ENCODE data around the gene DLX2. TPM values are rescaled to one million over a fixed set of nuclear protein-coding genes. Genes with fewer than 3 reads are reported as not detected.

Gene DLX2
- total RNA-seq, 4 donors from 2014 or later, result not detected

- intact Hi-C loops (cut with DNase I), result no loop called here
- no peak for TF ChIP-seq POLR2AphosphoS5 (IDR thresholded peaks at IDR 0.05)
- TF ChIP-seq POLR2A (IDR thresholded peaks at IDR 0.05; ENCODE audit: low read depth), result no peak
- TF ChIP-seq CTCF (IDR thresholded peaks at IDR 0.05), result no peak
- no peak for TF ChIP-seq EP300 (IDR thresholded peaks at IDR 0.05)
Observed at GRCh38 chr2:172129404-172129803, 26.7 kb upstream of the DLX2 start.

GRCh38 chr2:172128484-172128883 is 25.8 kb upstream of the DLX2 start:
- Histone ChIP-seq H3K36me3 (no peaks in the 10 kb centered on the region), H3K27ac (replicated peaks in 1 of 4) (no peak overlapping the region), H3K27me3 (no peaks in the 10 kb centered on the region), H3K4me3 (no peak overlapping the region), H3K4me1 (no peaks in the 10 kb centered on the region), H3K9me3 (no peaks in the 10 kb centered on the region)
- no peak for DNase-seq (ENCODE audit: extremely low spot score)
- TF ChIP-seq CTCF (IDR thresholded peaks at IDR 0.05) (no peak), POLR2A (IDR thresholded peaks at IDR 0.05; ENCODE audit: low read depth) (no peak), EP300 (IDR thresholded peaks at IDR 0.05) (no peak), POLR2AphosphoS5 (IDR thresholded peaks at IDR 0.05) (no peak)
- intact Hi-C loops (cut with DNase I), result no loop called here

More at GRCh38 chr2:172129404-172129803, 26.7 kb upstream of the DLX2 start:
- Histone ChIP-seq H3K4me3 (no peak overlapping the region), H3K27me3 (no peaks in the 10 kb centered on the region), H3K27ac (replicated peaks in 1 of 4) (no peak overlapping the region), H3K36me3 (no peaks in the 10 kb centered on the region), H3K9me3 (no peaks in the 10 kb centered on the region), H3K4me1 (no peaks in the 10 kb centered on the region)
- DNase-seq (ENCODE audit: extremely low spot score), result no peak

GRCh38 chr2:172120118-172120517 is 17.4 kb upstream of the DLX2 start:
- no peak for TF ChIP-seq CTCF (IDR thresholded peaks at IDR 0.05)
- TF ChIP-seq POLR2AphosphoS5 (IDR thresholded peaks at IDR 0.05), result no peak
- no peak for DNase-seq (ENCODE audit: extremely low spot score)
- intact Hi-C loops (cut with DNase I), result no loop called here
- Histone ChIP-seq H3K27ac (replicated peaks in 1 of 4) (no peak overlapping the region), H3K9me3 (no peaks in the 10 kb centered on the region), H3K4me1 (no peaks in the 10 kb centered on the region), H3K27me3 (peaks cover 0 to 6% (median 2%) of the 10 kb centered on the region in 4 donors), H3K36me3 (no peaks in the 10 kb centered on the region), H3K4me3 (no peak overlapping the region)
- WGBS, result 73% methylated on average over 2 of the region's 2 CpGs

GRCh38 chr2:172119089-172119488 is 16.4 kb upstream of the DLX2 start:
- Histone ChIP-seq H3K9me3 (no peaks in the 10 kb centered on the region), H3K36me3 (no peaks in the 10 kb centered on the region), H3K4me3 (no peak overlapping the region), H3K4me1 (no peaks in the 10 kb centered on the region), H3K27ac (replicated peaks in 1 of 4) (no peak overlapping the region), H3K27me3 (peaks cover 0 to 16% (median 2%) of the 10 kb centered on the region in 4 donors)
- DNase-seq (ENCODE audit: extremely low spot score), result no peak
- no peak for TF ChIP-seq POLR2AphosphoS5 (IDR thresholded peaks at IDR 0.05)
- TF ChIP-seq CTCF (IDR thresholded peaks at IDR 0.05), result no peak
- no peak for TF ChIP-seq EP300 (IDR thresholded peaks at IDR 0.05)
- TF ChIP-seq POLR2A (IDR thresholded peaks at IDR 0.05; ENCODE audit: low read depth), result no peak
- intact Hi-C loops (cut with DNase I), result no loop called here

GRCh38 chr2:172116107-172116506 is 13.4 kb upstream of the DLX2 start:
- Histone ChIP-seq H3K36me3 (no peaks in the 10 kb centered on the region), H3K27me3 (peaks cover 0 to 29% (median 2%) of the 10 kb centered on the region in 4 donors), H3K9me3 (no peaks in the 10 kb centered on the region), H3K27ac (replicated peaks in 1 of 4) (no peak overlapping the region), H3K4me1 (no peaks in the 10 kb centered on the region), H3K4me3 (no peak overlapping the region)
- no peak for DNase-seq (ENCODE audit: extremely low spot score)
- WGBS, result 31% methylated on average over 4 of the region's 5 CpGs
- intact Hi-C loops (cut with DNase I), result no loop called here
- TF ChIP-seq POLR2AphosphoS5 (IDR thresholded peaks at IDR 0.05), result no peak
- no peak for TF ChIP-seq CTCF (IDR thresholded peaks at IDR 0.05)
- no peak for TF ChIP-seq EP300 (IDR thresholded peaks at IDR 0.05)
- no peak for TF ChIP-seq POLR2A (IDR thresholded peaks at IDR 0.05; ENCODE audit: low read depth)
